ENCODE results near the gene PMS1. TPM values are rescaled to one million over a fixed set of nuclear protein-coding genes. Genes with fewer than 3 reads are reported as not detected.

PMS1 gene
- total RNA-seq, 1 donor from 2014 or later, result 13.6 TPM

- no peak for DNase-seq (ENCODE audit: low read depth)
- no peak overlapping the region for H3K4me3 ChIP-seq (ENCODE audit: low read depth, low read length)
- no peak for TF ChIP-seq CTCF (conservative IDR thresholded peaks at IDR 0.05; ENCODE audit: low read depth, low read length)
Observed at GRCh38 chr2:189896809-189897208, 112.6 kb downstream of the PMS1 start.

GRCh38 chr2:189899101-189899500 is 114.9 kb downstream of the PMS1 start:
- DNase-seq (ENCODE audit: low read depth), result no peak
- H3K4me3 ChIP-seq (ENCODE audit: low read depth, low read length), result no peak overlapping the region
- TF ChIP-seq CTCF (conservative IDR thresholded peaks at IDR 0.05; ENCODE audit: low read depth, low read length), result no peak

- no peak overlapping the region for H3K4me3 ChIP-seq (ENCODE audit: low read depth, low read length)
- TF ChIP-seq CTCF (conservative IDR thresholded peaks at IDR 0.05; ENCODE audit: low read depth, low read length), result no peak
- no peak for DNase-seq (ENCODE audit: low read depth)
Observed at GRCh38 chr2:189900726-189901125, 116.5 kb downstream of the PMS1 start.

GRCh38 chr2:189901664-189902063 is 117.4 kb downstream of the PMS1 start:
- TF ChIP-seq CTCF (conservative IDR thresholded peaks at IDR 0.05; ENCODE audit: low read depth, low read length), result no peak
- no peak overlapping the region for H3K4me3 ChIP-seq (ENCODE audit: low read depth, low read length)
- no peak for DNase-seq (ENCODE audit: low read depth)

GRCh38 chr2:189913821-189914220 is 129.6 kb downstream of the PMS1 start:
- no peak overlapping the region for H3K4me3 ChIP-seq (ENCODE audit: low read depth, low read length)
- TF ChIP-seq CTCF (conservative IDR thresholded peaks at IDR 0.05; ENCODE audit: low read depth, low read length), result no peak
- no peak for DNase-seq (ENCODE audit: low read depth)

- H3K4me3 ChIP-seq (ENCODE audit: low read depth, low read length), result no peak overlapping the region
- no peak for TF ChIP-seq CTCF (conservative IDR thresholded peaks at IDR 0.05; ENCODE audit: low read depth, low read length)
Observed at GRCh38 chr2:189916651-189917050, 132.4 kb downstream of the PMS1 start.

More at GRCh38 chr2:189916651-189917050, 132.4 kb downstream of the PMS1 start:
- no peak for DNase-seq (ENCODE audit: low read depth)

Other genes with a start within 250 kb of the PMS1 start
- 1.9 and 5.8 TPM in 2 replicates for gene SLC40A1, start 203.7 kb upstream of the PMS1 start, total RNA-seq
- 24.3 and 36.5 TPM in 2 replicates for gene ASNSD1, start 123.0 kb upstream of the PMS1 start, total RNA-seq
- 1.4 and 2.0 TPM in 2 replicates for gene ANKAR, start 109.8 kb upstream of the PMS1 start, total RNA-seq
- 7.8 and 11.4 TPM in 2 replicates for gene OSGEPL1, start 21.7 kb upstream of the PMS1 start, total RNA-seq
- gene ORMDL1, start 111 bp upstream of the PMS1 start, total RNA-seq, result 51.3 and 60.0 TPM in 2 replicates

Data from epithelial cell of proximal tubule (primary cell).